ENCODE data around the gene DGKI.

The DGKI gene

DNA sequence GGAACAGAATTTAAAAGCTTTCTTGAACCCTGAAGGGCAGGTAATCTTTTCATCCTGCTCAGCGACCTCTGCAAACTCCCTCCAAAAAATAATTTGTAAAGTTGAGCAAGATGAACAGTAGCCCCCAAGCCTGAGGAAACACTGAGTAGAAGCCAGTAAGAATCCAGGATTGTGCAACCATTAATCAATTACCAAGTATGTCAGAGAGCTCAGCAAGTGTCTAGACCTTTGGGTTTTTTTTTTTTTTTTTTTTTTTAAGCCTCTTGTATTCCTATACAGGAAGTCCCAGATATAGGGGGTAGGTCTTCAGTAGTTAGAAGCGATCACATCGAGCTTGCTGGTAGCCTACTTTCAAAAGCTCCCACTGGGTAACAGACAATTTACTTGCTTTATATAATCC lies 155.2 kb downstream of the DGKI start:
- Histone ChIP-seq H3K4me3 (ENCODE audit: insufficient read depth, low read length, poor library complexity, severe bottlenecking) (no peak overlapping the region), H3K4me2 (ENCODE audit: low read depth, low read length, poor library complexity, severe bottlenecking) (no peak overlapping the region), H3K9ac (ENCODE audit: low read length) (no peak overlapping the region), H4K20me1 (ENCODE audit: low read depth, low read length) (no peaks in the 10 kb centered on the region), H3K79me2 (ENCODE audit: insufficient read depth, low read length) (no peaks in the 10 kb centered on the region), H2AFZ (ENCODE audit: low read depth, low read length, severe bottlenecking) (no peak overlapping the region), H3F3A (ENCODE audit: insufficient read depth) (no peaks in the 10 kb centered on the region), H3K9me3 (ENCODE audit: insufficient read depth, low read length) (no peaks in the 10 kb centered on the region), H3K9me2 (replicated peaks; ENCODE audit: insufficient read depth, low read length) (no peaks in the 10 kb centered on the region), H3K27ac (ENCODE audit: low read depth, low read length) (no peak overlapping the region), H3K27me3 (ENCODE audit: low read length) (no peaks in the 10 kb centered on the region), H3K36me3 (ENCODE audit: low read length) (no peaks in the 10 kb centered on the region)
- TF ChIP-seq CTCF (IDR thresholded peaks at IDR 0.05; ENCODE audit: insufficient read depth, low read length, poor library complexity, severe bottlenecking) (no peak), EZH2phosphoT487 (conservative IDR thresholded peaks at IDR 0.05; ENCODE audit: low read length) (no peak)

DNA sequence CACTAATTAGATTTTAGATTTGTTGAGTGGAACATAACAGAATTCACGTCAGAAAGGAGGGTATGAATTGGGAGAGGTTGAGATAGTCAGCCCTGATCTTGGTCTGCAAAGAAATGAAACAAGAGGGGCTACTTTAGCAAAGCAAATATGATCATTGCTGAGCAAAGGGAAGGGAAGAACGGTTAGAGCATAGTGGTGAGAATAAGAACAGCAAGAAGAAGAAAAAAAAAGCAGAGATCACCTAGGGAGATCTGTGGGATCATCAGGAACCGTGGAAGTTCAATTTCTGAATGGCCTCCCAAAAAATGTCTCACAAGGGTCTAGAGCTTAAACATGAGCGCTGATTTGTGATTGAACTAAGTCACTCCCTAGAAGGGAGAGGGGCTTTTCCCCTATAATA lies 156.1 kb downstream of the DGKI start:
- Histone ChIP-seq H3K4me2 (ENCODE audit: low read depth, low read length, poor library complexity, severe bottlenecking) (no peak overlapping the region), H3K4me3 (ENCODE audit: insufficient read depth, low read length, poor library complexity, severe bottlenecking) (no peak overlapping the region), H3K79me2 (ENCODE audit: insufficient read depth, low read length) (no peaks in the 10 kb centered on the region), H4K20me1 (ENCODE audit: low read depth, low read length) (no peaks in the 10 kb centered on the region), H3K9ac (ENCODE audit: low read length) (no peak overlapping the region), H3K27me3 (ENCODE audit: low read length) (no peaks in the 10 kb centered on the region), H2AFZ (ENCODE audit: low read depth, low read length, severe bottlenecking) (no peak overlapping the region), H3K9me2 (replicated peaks; ENCODE audit: insufficient read depth, low read length) (no peaks in the 10 kb centered on the region), H3K27ac (ENCODE audit: low read depth, low read length) (no peak overlapping the region), H3K36me3 (ENCODE audit: low read length) (no peaks in the 10 kb centered on the region), H3K9me3 (ENCODE audit: insufficient read depth, low read length) (no peaks in the 10 kb centered on the region), H3F3A (ENCODE audit: insufficient read depth) (no peaks in the 10 kb centered on the region)
- TF ChIP-seq EZH2phosphoT487 (conservative IDR thresholded peaks at IDR 0.05; ENCODE audit: low read length) (no peak), CTCF (IDR thresholded peaks at IDR 0.05; ENCODE audit: insufficient read depth, low read length, poor library complexity, severe bottlenecking) (no peak)

GRCh38 chr7:137689761-137690160 lies 157.0 kb downstream of the DGKI start:
- Histone ChIP-seq H4K20me1 (ENCODE audit: low read depth, low read length) (no peaks in the 10 kb centered on the region), H3K4me3 (ENCODE audit: insufficient read depth, low read length, poor library complexity, severe bottlenecking) (no peak overlapping the region), H2AFZ (ENCODE audit: low read depth, low read length, severe bottlenecking) (no peak overlapping the region), H3K9me2 (replicated peaks; ENCODE audit: insufficient read depth, low read length) (no peaks in the 10 kb centered on the region), H3K27me3 (ENCODE audit: low read length) (no peaks in the 10 kb centered on the region), H3K4me2 (ENCODE audit: low read depth, low read length, poor library complexity, severe bottlenecking) (no peak overlapping the region), H3K9me3 (ENCODE audit: insufficient read depth, low read length) (no peaks in the 10 kb centered on the region), H3K36me3 (ENCODE audit: low read length) (no peaks in the 10 kb centered on the region), H3K9ac (ENCODE audit: low read length) (no peak overlapping the region), H3F3A (ENCODE audit: insufficient read depth) (no peaks in the 10 kb centered on the region), H3K27ac (ENCODE audit: low read depth, low read length) (no peak overlapping the region), H3K79me2 (ENCODE audit: insufficient read depth, low read length) (no peaks in the 10 kb centered on the region)
- no peak for TF ChIP-seq EZH2phosphoT487 (conservative IDR thresholded peaks at IDR 0.05; ENCODE audit: low read length)
- TF ChIP-seq CTCF (IDR thresholded peaks at IDR 0.05; ENCODE audit: insufficient read depth, low read length, poor library complexity, severe bottlenecking): no peak
